Subcutaneous abdominal adipose tissue (tissue), 5 donors: ENCODE data around the gene PPP1R27.

Source experiments
- H3K27ac ChIP-seq: one replicate; pipeline ENCODE4 v1.7.0; 2013; ENCODE audit warnings: low read depth, mild to moderate bottlenecking, inconsistent platforms, low read length, moderate library complexity
- H3K27me3 ChIP-seq, 5 donors: one replicate each; pipeline ENCODE4 v1.7.0; 2013; ENCODE audit warnings: low read length in 5 of 5, inconsistent platforms in 1 of 5; ENCODE audit not compliant: control insufficient read depth in 5 of 5, insufficient read depth in 4 of 5
- H3K36me3 ChIP-seq, 5 donors: one replicate each; pipeline ENCODE4 v1.7.0; 2013; ENCODE audit warnings: low read length in 5 of 5; ENCODE audit not compliant: control insufficient read depth in 5 of 5, insufficient read depth in 5 of 5
- H3K4me1 ChIP-seq, 5 donors: one replicate each; pipeline ENCODE4 v1.7.0; 2013; ENCODE audit warnings: low read length in 5 of 5, mild to moderate bottlenecking in 3 of 5, moderate library complexity in 1 of 5; ENCODE audit not compliant: control insufficient read depth in 5 of 5, insufficient read depth in 5 of 5
- H3K4me3 ChIP-seq, 5 donors: one replicate each; pipeline ENCODE4 v1.7.0; 2013; ENCODE audit warnings: low read length in 5 of 5, low read depth in 1 of 5
- H3K9ac ChIP-seq, 5 donors: one replicate each; pipeline ENCODE4 v1.7.0; 2013; ENCODE audit warnings: low read length in 5 of 5, mild to moderate bottlenecking in 4 of 5, moderate library complexity in 3 of 5
- H3K9me3 ChIP-seq, 5 donors: one replicate each; pipeline ENCODE4 v1.7.0; 2013; ENCODE audit warnings: low read length in 5 of 5; ENCODE audit not compliant: control insufficient read depth in 5 of 5
- donor health status: healthy.
- donor health status: healthy.
- donor health status: healthy.
- donor health status: healthy.
- donor health status: healthy.

PPP1R27 gene

DNA sequence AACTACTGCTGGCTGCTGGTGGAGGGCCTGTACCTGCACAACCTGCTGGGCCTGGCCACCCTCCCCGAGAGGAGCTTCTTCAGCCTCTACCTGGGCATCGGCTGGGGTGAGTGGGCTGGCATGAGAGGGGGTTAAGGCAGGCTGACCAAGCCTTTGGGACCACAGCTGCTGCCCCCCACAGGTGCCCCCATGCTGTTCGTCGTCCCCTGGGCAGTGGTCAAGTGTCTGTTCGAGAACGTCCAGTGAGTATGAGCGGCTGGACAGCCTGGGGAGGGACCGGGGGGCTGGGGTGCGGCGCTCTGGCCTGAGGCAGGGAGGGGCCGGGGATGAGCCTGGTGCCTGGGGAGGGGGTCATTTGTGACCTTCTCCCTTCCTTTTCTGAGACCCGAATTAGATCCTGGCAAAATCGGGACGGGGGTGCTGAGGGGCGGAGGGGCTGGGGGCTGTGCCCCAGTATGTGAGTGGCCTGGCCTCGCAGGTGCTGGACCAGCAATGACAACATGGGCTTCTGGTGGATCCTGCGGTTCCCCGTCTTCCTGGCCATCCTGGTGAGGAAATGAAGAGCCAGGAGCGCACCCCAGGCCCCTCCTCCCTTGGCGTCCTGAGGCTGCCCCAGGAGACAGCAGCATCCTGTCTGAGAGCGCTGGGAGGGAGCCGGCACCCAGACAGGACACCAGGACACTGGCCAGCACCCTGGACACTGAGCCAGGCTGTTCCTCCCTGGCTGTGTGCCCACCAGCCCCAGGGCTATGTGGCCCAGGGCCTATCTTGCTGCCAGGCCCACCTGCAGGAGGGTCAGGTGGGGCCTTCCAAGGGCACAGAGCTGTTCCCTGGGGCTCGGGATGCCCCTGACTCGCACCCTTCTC lies 22.9 kb downstream of the PPP1R27 start:
- no peaks in the 10 kb centered on the region for H3K36me3 ChIP-seq
- no peaks in the 10 kb centered on the region for H3K9me3 ChIP-seq
- no peaks in the 10 kb centered on the region for H3K4me1 ChIP-seq

DNA sequence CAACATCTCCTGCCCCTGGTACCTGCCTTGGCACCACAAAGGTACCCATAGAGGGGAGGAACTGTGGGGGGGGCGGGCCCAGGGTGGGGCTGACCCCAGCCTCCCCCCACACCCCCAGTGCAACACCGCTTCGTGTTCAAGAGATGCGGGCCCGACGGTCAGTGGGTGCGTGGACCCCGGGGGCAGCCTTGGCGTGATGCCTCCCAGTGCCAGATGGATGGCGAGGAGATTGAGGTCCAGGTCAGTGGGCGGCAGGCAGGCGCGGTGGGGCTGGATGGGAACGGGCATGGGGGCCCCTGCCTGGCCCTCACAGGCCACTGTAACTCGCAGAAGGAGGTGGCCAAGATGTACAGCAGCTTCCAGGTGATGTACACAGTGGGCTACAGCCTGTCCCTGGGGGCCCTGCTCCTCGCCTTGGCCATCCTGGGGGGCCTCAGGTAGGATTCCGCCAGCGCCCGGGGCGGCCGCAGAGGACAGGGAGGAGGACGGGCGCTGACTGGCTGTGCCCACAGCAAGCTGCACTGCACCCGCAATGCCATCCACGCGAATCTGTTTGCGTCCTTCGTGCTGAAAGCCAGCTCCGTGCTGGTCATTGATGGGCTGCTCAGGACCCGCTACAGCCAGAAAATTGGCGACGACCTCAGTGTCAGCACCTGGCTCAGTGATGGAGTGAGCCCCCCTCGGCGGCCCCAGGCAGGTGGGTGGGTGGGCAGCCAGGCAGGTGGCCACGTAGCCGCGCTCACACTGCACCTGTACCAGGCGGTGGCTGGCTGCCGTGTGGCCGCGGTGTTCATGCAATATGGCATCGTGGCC lies 23.8 kb downstream of the PPP1R27 start:
- Histone ChIP-seq H3K36me3 (no peaks in the 10 kb centered on the region), H3K27me3 (peaks cover 20 to 71% (median 63%) of the 10 kb centered on the region in 5 donors), H3K9me3 (no peaks in the 10 kb centered on the region), H3K9ac (no peak overlapping the region), H3K4me3 (no peak overlapping the region), H3K4me1 (no peaks in the 10 kb centered on the region), H3K27ac (no peak overlapping the region)

More for the DNA sequence above, 22.9 kb downstream of the PPP1R27 start:
- Histone ChIP-seq H3K9ac (no peak overlapping the region), H3K4me3 (no peak overlapping the region), H3K27me3 (peaks cover 16 to 63% (median 55%) of the 10 kb centered on the region in 5 donors), H3K27ac (no peak overlapping the region)

DNA sequence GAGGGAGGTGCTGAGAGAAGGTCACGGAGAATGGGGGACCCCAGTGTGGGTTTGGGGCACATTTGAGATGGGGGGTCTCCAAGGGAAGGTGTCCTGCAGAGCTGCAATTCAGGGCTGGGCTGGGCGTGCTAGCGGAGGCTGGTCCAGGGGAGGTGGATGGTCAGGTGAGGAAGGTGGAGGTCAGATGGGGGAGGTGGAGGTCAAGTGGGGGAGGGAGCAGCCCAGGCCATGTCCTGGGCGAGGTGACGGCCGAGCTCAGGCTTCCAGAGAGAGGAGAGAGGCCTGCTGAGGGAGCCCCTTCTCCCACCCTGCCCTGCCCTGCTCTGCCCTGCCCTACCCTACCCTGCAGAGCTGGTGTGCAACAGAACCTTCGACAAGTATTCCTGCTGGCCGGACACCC lies 24.4 kb downstream of the PPP1R27 start:
- Histone ChIP-seq H3K9me3 (no peaks in the 10 kb centered on the region), H3K9ac (no peak overlapping the region), H3K4me3 (no peak overlapping the region), H3K4me1 (no peaks in the 10 kb centered on the region), H3K27ac (no peak overlapping the region), H3K36me3 (no peaks in the 10 kb centered on the region), H3K27me3 (peaks cover 20 to 76% (median 67%) of the 10 kb centered on the region in 5 donors)

DNA sequence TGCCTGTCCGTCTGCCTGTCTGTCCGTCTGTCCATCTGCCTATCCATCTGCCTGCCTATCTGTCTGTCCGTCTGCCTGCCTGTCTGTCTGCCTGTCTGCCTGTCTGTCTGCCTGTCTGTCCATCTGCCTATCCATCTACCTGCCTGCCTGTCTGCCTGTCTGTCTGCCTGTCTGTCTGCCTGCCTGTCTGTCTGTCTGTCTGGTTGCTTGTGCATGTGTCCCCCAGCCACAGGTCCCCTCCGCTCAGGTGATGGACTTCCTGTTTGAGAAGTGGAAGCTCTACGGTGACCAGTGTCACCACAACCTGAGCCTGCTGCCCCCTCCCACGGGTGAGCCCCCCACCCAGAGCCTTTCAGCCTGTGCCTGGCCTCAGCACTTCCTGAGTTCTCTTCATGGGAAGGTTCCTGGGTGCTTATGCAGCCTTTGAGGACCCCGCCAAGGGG lies 25.3 kb downstream of the PPP1R27 start:
- no peaks in the 10 kb centered on the region for H3K36me3 ChIP-seq
- no peaks in the 10 kb centered on the region for H3K9me3 ChIP-seq
- H3K27ac ChIP-seq: no peak overlapping the region
- no peak overlapping the region for H3K9ac ChIP-seq
- peaks cover 26 to 74% (median 70%) of the 10 kb centered on the region in 5 donors for H3K27me3 ChIP-seq
- H3K4me3 ChIP-seq: no peak overlapping the region
- peaks cover 0 to under 1% (median 0%) of the 10 kb centered on the region in 5 donors for H3K4me1 ChIP-seq

DNA sequence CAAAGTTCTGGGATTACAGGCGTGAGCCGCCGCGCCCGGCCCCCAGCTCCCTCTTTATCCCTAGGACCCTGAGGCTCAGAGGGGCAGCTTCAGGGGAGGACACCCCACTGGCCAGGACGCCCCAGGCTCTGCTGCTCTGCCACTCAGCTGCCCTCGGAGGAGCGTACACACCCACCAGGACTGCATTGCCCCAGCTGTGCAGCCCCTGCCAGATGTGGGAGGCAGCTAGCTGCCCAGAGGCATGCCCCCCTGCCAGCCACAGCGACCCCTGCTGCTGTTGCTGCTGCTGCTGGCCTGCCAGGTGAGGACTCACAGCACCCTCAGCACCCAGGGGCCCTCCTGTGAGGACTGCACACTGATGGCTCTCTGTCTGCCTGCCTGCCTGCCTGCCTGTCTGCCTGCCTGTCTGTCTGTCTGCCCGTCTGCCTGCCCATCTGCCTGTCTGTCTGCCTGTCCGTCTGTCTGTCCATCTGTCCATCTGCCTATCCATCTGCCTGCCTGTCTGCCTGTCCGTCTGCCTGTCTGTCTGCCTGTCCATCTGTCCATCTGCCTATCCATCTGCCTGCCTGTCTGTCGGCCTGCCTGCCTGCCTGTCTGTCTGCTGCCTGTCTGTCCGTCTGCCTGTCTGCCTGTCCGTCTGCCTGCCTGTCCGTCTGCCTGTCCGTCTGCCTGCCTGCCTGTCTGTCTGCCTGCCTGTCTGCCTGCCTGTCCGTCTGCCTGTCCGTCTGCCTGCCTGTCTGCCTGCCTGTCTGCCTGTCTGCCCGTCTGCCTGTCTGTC lies 25.9 kb downstream of the PPP1R27 start:
- Histone ChIP-seq H3K4me1 (peaks cover 0 to 5% (median 0%) of the 10 kb centered on the region in 5 donors), H3K9me3 (no peaks in the 10 kb centered on the region), H3K27me3 (peaks cover 27 to 76% (median 72%) of the 10 kb centered on the region in 5 donors)

DNA sequence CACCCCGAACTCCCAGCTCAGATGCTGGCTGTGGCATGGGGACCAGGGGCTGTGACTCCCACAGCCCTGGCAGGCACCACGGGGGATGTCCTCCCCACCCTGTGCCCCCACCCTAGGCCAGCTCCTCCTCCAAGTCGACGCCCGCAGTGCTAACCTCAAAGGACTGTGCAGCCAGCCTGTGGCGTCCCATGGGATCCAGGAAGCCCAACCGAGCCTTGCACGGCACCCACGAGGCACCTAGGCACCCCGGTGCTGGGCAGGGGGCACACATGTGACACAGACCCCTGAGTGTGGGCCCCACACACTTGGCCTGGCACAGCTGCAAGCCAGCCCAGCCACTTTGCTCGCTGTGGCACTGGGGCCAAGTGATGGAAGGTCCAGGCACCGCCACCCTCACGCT lies 27.0 kb downstream of the PPP1R27 start:
- H3K36me3 ChIP-seq: no peaks in the 10 kb centered on the region
- H3K4me1 ChIP-seq: peaks cover 0 to 5% (median 0%) of the 10 kb centered on the region in 5 donors
- H3K9me3 ChIP-seq: no peaks in the 10 kb centered on the region
- H3K27me3 ChIP-seq: peaks cover 36 to 83% (median 70%) of the 10 kb centered on the region in 5 donors
- no peak overlapping the region for H3K9ac ChIP-seq
- no peak overlapping the region for H3K4me3 ChIP-seq
- H3K27ac ChIP-seq: no peak overlapping the region

More for the DNA sequence above, 25.9 kb downstream of the PPP1R27 start:
- no peaks in the 10 kb centered on the region for H3K36me3 ChIP-seq
- no peak overlapping the region for H3K27ac ChIP-seq
- H3K9ac ChIP-seq: no peak overlapping the region
- no peak overlapping the region for H3K4me3 ChIP-seq

DNA sequence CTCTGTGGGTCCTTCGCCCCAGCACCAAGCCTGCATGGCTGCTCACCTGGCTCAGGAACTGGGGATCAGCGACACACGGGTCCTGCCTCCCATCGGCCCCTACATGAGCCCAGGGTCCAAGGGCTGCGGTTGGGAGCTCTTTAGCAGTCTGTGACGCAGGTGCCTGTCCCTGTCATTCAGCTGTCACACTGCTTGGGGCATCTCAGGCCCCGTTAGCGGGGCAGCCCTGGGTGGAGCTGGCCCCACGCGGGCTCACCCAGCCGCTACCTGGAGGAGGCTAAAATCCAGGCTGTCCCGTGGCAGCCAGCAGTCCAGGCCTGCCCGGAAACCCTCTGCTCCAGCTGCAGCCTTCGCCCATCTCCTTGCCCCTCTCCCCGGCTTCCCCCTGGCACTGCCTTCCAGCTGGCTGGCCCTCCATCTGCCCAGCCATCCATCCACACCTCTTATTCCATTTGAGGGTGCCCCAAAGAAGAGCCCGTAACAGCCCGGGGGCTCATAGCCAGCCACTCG lies 27.6 kb downstream of the PPP1R27 start:
- Histone ChIP-seq H3K4me3 (no peak overlapping the region), H3K9ac (no peak overlapping the region), H3K9me3 (no peaks in the 10 kb centered on the region), H3K36me3 (no peaks in the 10 kb centered on the region), H3K27ac (no peak overlapping the region), H3K4me1 (peaks cover 0 to 5% (median 0%) of the 10 kb centered on the region in 5 donors), H3K27me3 (peaks cover 39 to 84% (median 74%) of the 10 kb centered on the region in 5 donors)

DNA sequence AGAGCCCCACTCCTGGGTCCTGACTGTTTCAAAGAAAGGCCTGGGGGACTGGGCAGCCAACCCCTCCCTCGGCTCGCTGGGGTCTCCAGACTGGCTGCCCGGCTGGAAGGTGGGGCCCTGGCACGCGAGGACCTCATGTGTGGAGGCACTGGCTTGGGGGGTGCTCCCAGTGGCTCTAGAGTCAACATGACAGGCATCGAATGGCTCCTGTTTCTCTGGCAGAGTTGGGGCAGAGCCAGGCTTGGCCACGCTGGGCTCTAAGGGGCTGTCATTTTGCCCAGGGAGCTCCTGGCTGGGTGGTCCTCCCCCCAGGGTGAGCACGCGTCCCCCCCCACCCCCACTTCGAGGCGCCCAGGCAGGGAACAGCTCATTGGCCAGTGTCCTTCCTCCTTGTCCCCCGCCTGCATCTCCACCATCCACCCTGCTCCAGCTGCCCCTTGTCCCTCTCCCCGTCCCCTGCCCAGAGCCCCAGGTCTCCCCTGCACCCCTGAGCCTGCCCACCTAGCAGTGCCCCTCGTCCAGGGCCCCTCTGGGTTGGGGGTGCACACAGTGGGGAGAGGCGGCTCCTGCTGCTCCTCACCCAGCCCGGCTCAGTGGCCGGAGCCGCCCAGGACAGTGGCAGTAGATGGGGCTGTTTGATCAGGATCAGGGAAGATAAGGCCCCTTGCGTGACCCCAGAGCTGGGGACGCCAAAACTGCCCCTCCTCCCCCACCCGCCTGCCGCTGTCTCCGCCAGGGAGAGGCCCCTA lies 28.2 kb downstream of the PPP1R27 start:
- H3K36me3 ChIP-seq: no peaks in the 10 kb centered on the region
- peaks cover 0 to 5% (median 0%) of the 10 kb centered on the region in 5 donors for H3K4me1 ChIP-seq
- no peak overlapping the region for H3K27ac ChIP-seq
- no peaks in the 10 kb centered on the region for H3K9me3 ChIP-seq
- H3K4me3 ChIP-seq: no peak overlapping the region
- H3K27me3 ChIP-seq: peaks cover 44 to 87% (median 77%) of the 10 kb centered on the region in 5 donors
- no peak overlapping the region for H3K9ac ChIP-seq
